ENCODE results near the gene PPTC7. TPM values are rescaled to one million over a fixed set of nuclear protein-coding genes. Genes with fewer than 3 reads are reported as not detected.

The PPTC7 gene
- total and polyA plus RNA-seq, 2 of the 13 experiments (the other 11 are each of a cell fraction or from before 2014, with no cell fraction given): 4.8 to 12.3 TPM

DNA sequence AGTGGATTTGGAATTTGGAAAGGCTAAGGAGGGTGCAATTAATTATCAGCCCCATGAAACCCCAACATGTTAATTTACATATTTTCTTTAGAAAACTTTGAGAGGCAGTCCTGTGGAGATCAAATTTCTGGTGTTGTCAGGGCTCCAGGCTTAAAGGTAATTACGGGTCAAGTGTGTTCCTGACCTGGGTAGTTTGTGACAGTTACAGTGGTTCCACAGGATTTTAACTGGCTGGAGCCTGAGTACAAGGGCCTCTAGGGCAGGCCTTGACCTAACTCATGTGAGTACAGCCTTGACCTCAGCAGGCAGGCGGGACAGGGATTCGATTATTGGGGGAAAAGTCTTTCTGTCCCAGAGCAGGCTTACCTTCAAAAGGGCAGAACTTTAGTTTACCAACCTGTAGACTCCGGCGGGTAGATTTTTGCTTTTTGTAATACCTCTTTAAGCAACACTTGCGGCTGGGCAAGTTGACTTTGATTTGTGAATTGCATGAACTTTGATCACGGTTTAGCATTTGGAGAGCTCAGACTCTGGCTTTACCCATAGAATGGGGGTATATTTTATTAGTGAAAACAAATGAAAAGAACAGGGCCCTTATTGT, 8.4 kb upstream of the PPTC7 start (continued):
- no peak for TF ChIP-seq ZC3H13 (CRISPR knock-in tag; IDR thresholded peaks at IDR 0.05)
- TF ChIP-seq RELA (CRISPR knock-in tag; IDR thresholded peaks at IDR 0.05): no peak
- TF ChIP-seq MIER3 (CRISPR knock-in tag; IDR thresholded peaks at IDR 0.05; ENCODE audit: borderline replicate concordance): no peak
- TF ChIP-seq PHF5A (CRISPR knock-in tag; IDR thresholded peaks at IDR 0.05; ENCODE audit: low read depth, unreplicated experiment): no peak
- TF ChIP-seq ZNF790 (CRISPR knock-in tag; IDR thresholded peaks at IDR 0.05; ENCODE audit: borderline replicate concordance): no peak
- TF ChIP-seq ZBTB8A (CRISPR knock-in tag; IDR thresholded peaks at IDR 0.05; ENCODE audit: borderline replicate concordance, low read depth): no peak
- TF ChIP-seq ZNF746 (CRISPR knock-in tag; IDR thresholded peaks at IDR 0.05): no peak
- TF ChIP-seq PPARG (CRISPR knock-in tag; conservative IDR thresholded peaks at IDR 0.05): peak; percentile 99
- no peak for TF ChIP-seq ZNF589 (CRISPR knock-in tag; conservative IDR thresholded peaks at IDR 0.05)
- TF ChIP-seq SAFB2 (CRISPR knock-in tag; IDR thresholded peaks at IDR 0.05; ENCODE audit: borderline replicate concordance, low read depth): no peak
- TF ChIP-seq PAXIP1 (CRISPR knock-in tag; conservative IDR thresholded peaks at IDR 0.05): peak; percentile 89
- TF ChIP-seq, protein P1, sequence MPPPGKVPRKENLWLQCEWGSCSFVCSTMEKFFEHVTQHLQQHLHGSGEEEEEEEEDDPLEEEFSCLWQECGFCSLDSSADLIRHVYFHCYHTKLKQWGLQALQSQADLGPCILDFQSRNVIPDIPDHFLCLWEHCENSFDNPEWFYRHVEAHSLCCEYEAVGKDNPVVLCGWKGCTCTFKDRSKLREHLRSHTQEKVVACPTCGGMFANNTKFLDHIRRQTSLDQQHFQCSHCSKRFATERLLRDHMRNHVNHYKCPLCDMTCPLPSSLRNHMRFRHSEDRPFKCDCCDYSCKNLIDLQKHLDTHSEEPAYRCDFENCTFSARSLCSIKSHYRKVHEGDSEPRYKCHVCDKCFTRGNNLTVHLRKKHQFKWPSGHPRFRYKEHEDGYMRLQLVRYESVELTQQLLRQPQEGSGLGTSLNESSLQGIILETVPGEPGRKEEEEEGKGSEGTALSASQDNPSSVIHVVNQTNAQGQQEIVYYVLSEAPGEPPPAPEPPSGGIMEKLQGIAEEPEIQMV (CRISPR knock-in tag; IDR thresholded peaks at IDR 0.05; ENCODE audit: low read depth): no peak
- TF ChIP-seq MAF1 (CRISPR knock-in tag; IDR thresholded peaks at IDR 0.05; ENCODE audit: borderline replicate concordance): no peak
- TF ChIP-seq ZNF343 (CRISPR knock-in tag; IDR thresholded peaks at IDR 0.05): no peak
- no peak for TF ChIP-seq ZNF138 (CRISPR knock-in tag; IDR thresholded peaks at IDR 0.05; ENCODE audit: low read depth)
- no peak for TF ChIP-seq ZBTB37 (CRISPR knock-in tag; IDR thresholded peaks at IDR 0.05)
- TF ChIP-seq ZKSCAN8 (CRISPR knock-in tag; IDR thresholded peaks at IDR 0.05; ENCODE audit: borderline replicate concordance): 0 out of 2 replicates have a peak, but pooled peaks have one; percentile 38
- no peak for TF ChIP-seq CREB1 (IDR thresholded peaks at IDR 0.05)
- 0 out of 2 replicates have a peak, but pooled peaks have one; percentile 35 for TF ChIP-seq CREB1 (CRISPR knock-in tag; IDR thresholded peaks at IDR 0.05)
- TF ChIP-seq BCL6 (CRISPR knock-in tag; IDR thresholded peaks at IDR 0.05): peak; percentile 94
- no peak for TF ChIP-seq MLLT10 (CRISPR knock-in tag; IDR thresholded peaks at IDR 0.05)
- TF ChIP-seq ZBTB42 (CRISPR knock-in tag; IDR thresholded peaks at IDR 0.05): no peak
- no peak for TF ChIP-seq ELF4 (CRISPR knock-in tag; IDR thresholded peaks at IDR 0.05; ENCODE audit: borderline replicate concordance)
- TF ChIP-seq ZNF549 (CRISPR knock-in tag; IDR thresholded peaks at IDR 0.05): no peak
- no peak for TF ChIP-seq SP1 (IDR thresholded peaks at IDR 0.05)
- no peak for TF ChIP-seq SP1 (CRISPR knock-in tag; IDR thresholded peaks at IDR 0.05)
- TF ChIP-seq NFKB2 (CRISPR knock-in tag; IDR thresholded peaks at IDR 0.05; ENCODE audit: borderline replicate concordance): no peak
